ENCODE results near the gene PROSER2.

Gene PROSER2

DNA sequence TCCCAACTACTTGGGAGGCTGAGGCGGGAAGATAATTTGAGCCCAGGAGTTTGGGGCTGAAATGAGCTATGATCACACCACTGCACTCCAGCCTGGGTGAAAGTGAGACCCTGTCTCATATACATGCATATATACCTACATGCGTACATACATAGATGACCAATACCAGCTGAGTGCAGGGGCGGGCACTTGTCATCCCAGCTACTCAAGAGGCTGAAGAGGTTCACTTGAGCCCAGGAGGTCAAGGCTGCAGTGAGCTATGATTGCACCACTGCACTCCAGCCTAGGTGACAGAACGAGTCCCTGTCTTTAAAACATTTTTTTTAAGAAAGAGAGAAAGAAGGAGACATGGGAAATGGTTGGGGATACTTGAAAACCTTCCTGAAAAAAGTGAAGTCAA is 17.4 kb upstream of the PROSER2 start:
- H3K4me2 ChIP-seq, result no peak overlapping the region
- no peak overlapping the region for H3K27ac ChIP-seq
- no peak overlapping the region for H2AFZ ChIP-seq (ENCODE audit: low read depth)
- no peak overlapping the region for H3K4me3 ChIP-seq (IDR thresholded peaks at IDR 0.05; ENCODE audit: insufficient read depth, low read depth, low read length)
- no peaks in the 10 kb centered on the region for H3K36me3 ChIP-seq (ENCODE audit: insufficient read depth)
- H3K9ac ChIP-seq, result no peak overlapping the region
- TF ChIP-seq, protein P1, sequence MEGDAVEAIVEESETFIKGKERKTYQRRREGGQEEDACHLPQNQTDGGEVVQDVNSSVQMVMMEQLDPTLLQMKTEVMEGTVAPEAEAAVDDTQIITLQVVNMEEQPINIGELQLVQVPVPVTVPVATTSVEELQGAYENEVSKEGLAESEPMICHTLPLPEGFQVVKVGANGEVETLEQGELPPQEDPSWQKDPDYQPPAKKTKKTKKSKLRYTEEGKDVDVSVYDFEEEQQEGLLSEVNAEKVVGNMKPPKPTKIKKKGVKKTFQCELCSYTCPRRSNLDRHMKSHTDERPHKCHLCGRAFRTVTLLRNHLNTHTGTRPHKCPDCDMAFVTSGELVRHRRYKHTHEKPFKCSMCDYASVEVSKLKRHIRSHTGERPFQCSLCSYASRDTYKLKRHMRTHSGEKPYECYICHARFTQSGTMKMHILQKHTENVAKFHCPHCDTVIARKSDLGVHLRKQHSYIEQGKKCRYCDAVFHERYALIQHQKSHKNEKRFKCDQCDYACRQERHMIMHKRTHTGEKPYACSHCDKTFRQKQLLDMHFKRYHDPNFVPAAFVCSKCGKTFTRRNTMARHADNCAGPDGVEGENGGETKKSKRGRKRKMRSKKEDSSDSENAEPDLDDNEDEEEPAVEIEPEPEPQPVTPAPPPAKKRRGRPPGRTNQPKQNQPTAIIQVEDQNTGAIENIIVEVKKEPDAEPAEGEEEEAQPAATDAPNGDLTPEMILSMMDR (conservative IDR thresholded peaks at IDR 0.05; ENCODE audit: low read depth, low read length), result no peak
- no peaks in the 10 kb centered on the region for H3K79me2 ChIP-seq (ENCODE audit: insufficient read depth, low read depth)
- H3K27me3 ChIP-seq (ENCODE audit: insufficient read depth, low read depth), result no peaks in the 10 kb centered on the region
- H3K4me1 ChIP-seq (ENCODE audit: low read depth, poor library complexity, severe bottlenecking), result no peaks in the 10 kb centered on the region
- no peaks in the 10 kb centered on the region for H4K20me1 ChIP-seq (ENCODE audit: insufficient read depth)

DNA sequence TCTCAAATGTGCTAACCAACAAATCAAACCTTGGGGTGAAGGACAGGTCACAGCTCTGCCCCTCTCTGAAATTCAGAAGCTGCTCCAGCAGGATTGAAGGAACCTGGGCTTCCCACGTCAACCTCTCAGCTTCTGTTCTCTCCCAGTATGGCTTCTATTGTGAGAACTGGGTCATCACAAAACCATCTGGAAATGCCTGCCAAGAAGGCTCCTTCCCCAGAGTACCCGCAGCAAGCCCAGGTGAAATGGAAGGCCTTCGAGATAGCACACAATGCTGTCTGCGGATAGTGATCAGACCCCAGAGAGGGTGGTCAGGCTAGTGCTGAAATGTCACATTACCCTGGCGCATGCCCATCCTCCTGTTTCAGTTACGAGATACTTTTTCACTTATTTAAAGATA is 16.4 kb upstream of the PROSER2 start:
- Histone ChIP-seq H3K4me2 (no peak overlapping the region), H3K4me1 (ENCODE audit: low read depth, poor library complexity, severe bottlenecking) (no peaks in the 10 kb centered on the region), H3K9ac (no peak overlapping the region), H3K4me3 (IDR thresholded peaks at IDR 0.05; ENCODE audit: insufficient read depth, low read depth, low read length) (no peak overlapping the region), H4K20me1 (ENCODE audit: insufficient read depth) (no peaks in the 10 kb centered on the region), H3K27me3 (ENCODE audit: insufficient read depth, low read depth) (no peaks in the 10 kb centered on the region), H2AFZ (ENCODE audit: low read depth) (no peak overlapping the region), H3K27ac (no peak overlapping the region), H3K79me2 (ENCODE audit: insufficient read depth, low read depth) (no peaks in the 10 kb centered on the region), H3K36me3 (ENCODE audit: insufficient read depth) (no peaks in the 10 kb centered on the region)
- TF ChIP-seq, protein P1 (conservative IDR thresholded peaks at IDR 0.05; ENCODE audit: low read depth, low read length), result no peak

DNA sequence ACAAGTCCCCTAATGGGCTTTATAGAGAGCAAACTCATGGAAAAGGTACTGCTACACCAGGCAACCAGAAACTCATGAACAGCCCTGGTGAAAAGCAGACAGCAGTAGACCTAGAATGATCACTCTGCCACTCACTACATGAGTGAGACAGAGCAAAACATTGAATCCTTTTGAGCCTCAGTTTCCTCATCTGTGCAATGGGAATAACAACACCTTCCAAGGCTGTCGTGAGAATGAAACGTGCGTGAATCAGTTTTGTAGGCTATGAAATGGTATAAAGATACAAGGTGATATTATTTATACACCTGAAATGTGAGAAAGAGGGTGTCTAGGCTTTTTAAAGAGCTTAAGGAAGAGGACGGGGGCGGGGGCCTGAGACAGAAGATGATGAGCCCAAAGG is 14.3 kb upstream of the PROSER2 start:
- Histone ChIP-seq H3K36me3 (ENCODE audit: insufficient read depth) (no peaks in the 10 kb centered on the region), H3K9ac (no peak overlapping the region), H4K20me1 (ENCODE audit: insufficient read depth) (no peaks in the 10 kb centered on the region), H2AFZ (ENCODE audit: low read depth) (no peak overlapping the region), H3K79me2 (ENCODE audit: insufficient read depth, low read depth) (no peaks in the 10 kb centered on the region), H3K27me3 (ENCODE audit: insufficient read depth, low read depth) (no peaks in the 10 kb centered on the region), H3K27ac (no peak overlapping the region), H3K4me1 (ENCODE audit: low read depth, poor library complexity, severe bottlenecking) (no peaks in the 10 kb centered on the region), H3K4me3 (IDR thresholded peaks at IDR 0.05; ENCODE audit: insufficient read depth, low read depth, low read length) (no peak overlapping the region), H3K4me2 (no peak overlapping the region)
- TF ChIP-seq, protein P1 (conservative IDR thresholded peaks at IDR 0.05; ENCODE audit: low read depth, low read length), result no peak

DNA sequence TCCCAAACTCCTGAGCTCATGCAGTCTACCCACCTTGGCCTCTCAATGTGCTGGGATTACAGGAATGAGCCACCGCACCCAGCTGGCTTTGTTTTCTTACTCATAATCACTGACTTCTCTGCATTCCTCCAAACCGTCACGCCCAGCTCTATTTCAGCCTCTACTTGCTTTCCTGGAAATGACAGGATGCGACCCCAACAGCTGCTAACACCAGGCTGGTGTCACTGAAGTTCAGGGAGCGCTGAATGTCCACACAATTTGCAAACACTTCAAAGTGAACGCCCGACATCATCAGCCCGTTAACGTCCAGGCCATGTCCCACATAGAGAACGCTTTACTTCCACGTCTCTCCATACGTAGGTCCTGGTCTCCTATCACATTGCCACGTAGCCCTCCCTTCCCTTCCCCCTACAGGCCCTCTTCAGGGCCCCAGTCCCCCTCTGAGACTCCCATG is 12.8 kb upstream of the PROSER2 start:
- no peaks in the 10 kb centered on the region for H3K27me3 ChIP-seq (ENCODE audit: insufficient read depth, low read depth)
- no peak overlapping the region for H3K9ac ChIP-seq
- H4K20me1 ChIP-seq (ENCODE audit: insufficient read depth), result no peaks in the 10 kb centered on the region
- no peak overlapping the region for H3K4me3 ChIP-seq (IDR thresholded peaks at IDR 0.05; ENCODE audit: insufficient read depth, low read depth, low read length)
- no peaks in the 10 kb centered on the region for H3K36me3 ChIP-seq (ENCODE audit: insufficient read depth)
- H3K4me1 ChIP-seq (ENCODE audit: low read depth, poor library complexity, severe bottlenecking), result no peaks in the 10 kb centered on the region
- H3K27ac ChIP-seq, result no peak overlapping the region
- no peak overlapping the region for H2AFZ ChIP-seq (ENCODE audit: low read depth)
- TF ChIP-seq, protein P1 (conservative IDR thresholded peaks at IDR 0.05; ENCODE audit: low read depth, low read length), result no peak
- H3K4me2 ChIP-seq, result no peak overlapping the region
- H3K79me2 ChIP-seq (ENCODE audit: insufficient read depth, low read depth), result no peaks in the 10 kb centered on the region

All from KMS-11 (cell line).